Caco-2 (cell line): ENCODE results near the gene SNN. TPM values are rescaled to one million over a fixed set of nuclear protein-coding genes. Genes with fewer than 3 reads are reported as not detected.

ENCODE experiments used
- BruUV-seq: library from RNA; stranded (reverse); fragments of 400-500 nt; replicated peaks from 2 replicates; lab custom pipeline; 2021; lab: Mats Ljungman, UMichigan
- CTCF ChIA-PET: fragments of 300-600 bp; sonication (Branson Sonifier 250); formaldehyde crosslinking; loops from one replicate; lab custom pipeline; 2022; ENCODE audit warnings: antibody characterized with exemption; lab: Charles Lee
- POLR2A ChIA-PET: fragments of 300-600 bp; sonication (Branson Sonifier 250); formaldehyde crosslinking; loops from one replicate; lab custom pipeline; 2022; ENCODE audit warnings: antibody characterized with exemption; lab: Charles Lee
- DNase-seq, 2 experiments: peaks; one replicate each; pipeline versions ENCODE4 v3.0.0 to v3.0.0-alpha.2; 2020 to 2022
- H3K27me3 ChIP-seq: replicated peaks from 2 replicates; pipeline ENCODE4 v1.6.0; 2011; ENCODE audit warnings: low read length; ENCODE audit not compliant: control insufficient read depth, insufficient read depth
- H3K36me3 ChIP-seq: 2 replicates; pipeline ENCODE4 v1.5.1; 2011; ENCODE audit warnings: low read length; ENCODE audit not compliant: control insufficient read depth, insufficient read depth
- H3K4me1 ChIP-seq: fragments of 250-450 bp; sonication (Bioruptor Pico); 2 replicates; pipeline ENCODE4 v1.5.1; 2020; ENCODE audit warnings: mild to moderate bottlenecking
- H3K4me3 ChIP-seq: 2 replicates; pipeline ENCODE4 v1.5.1; 2011; ENCODE audit warnings: low read depth, mild to moderate bottlenecking, control low read depth, low read length
- H3K9me3 ChIP-seq: fragments of 250-450 bp; sonication (Bioruptor Pico); 2 replicates; pipeline ENCODE4 v1.5.1; 2020; ENCODE audit warnings: mild to moderate bottlenecking, moderate library complexity
- H3K27ac Mint-ChIP-seq: one replicate; pipeline ENCODE4 v1.8.0; 2022; ENCODE audit warnings: mixed read lengths; ENCODE audit not compliant: unreplicated experiment
- H3K27me3 Mint-ChIP-seq: one replicate; pipeline ENCODE4 v1.8.0; 2022; ENCODE audit warnings: mixed read lengths; ENCODE audit not compliant: insufficient read depth, unreplicated experiment
- H3K36me3 Mint-ChIP-seq: one replicate; pipeline ENCODE4 v1.8.0; 2022; ENCODE audit warnings: mild to moderate bottlenecking, mixed read lengths; ENCODE audit not compliant: insufficient read depth, unreplicated experiment
- H3K4me1 Mint-ChIP-seq: one replicate; pipeline ENCODE4 v1.8.0; 2022; ENCODE audit warnings: low read depth, mixed read lengths; ENCODE audit not compliant: unreplicated experiment
- H3K4me3 Mint-ChIP-seq: one replicate; pipeline ENCODE4 v1.8.0; 2022; ENCODE audit warnings: mild to moderate bottlenecking, moderate library complexity, mixed read lengths; ENCODE audit not compliant: unreplicated experiment
- H3K9me3 Mint-ChIP-seq: one replicate; pipeline ENCODE4 v1.8.0; 2022; ENCODE audit warnings: mixed read lengths; ENCODE audit not compliant: unreplicated experiment
- intact Hi-C: fragments of 100-400 bp; cut with micrococcal nuclease; formaldehyde crosslinking; loops from one replicate; pipeline ENCODE4 v1.10.0; 2022; ENCODE audit not compliant: unreplicated experiment
- total RNA-seq: library from RNA; stranded (reverse); gene quantifications from 2 replicates; pipeline ENCODE4 v1.2.3, GENCODE V29; 2022
- TF ChIP-seq, protein P1 (sequence below), 2 experiments: fragments of 200-600 bp in 1 of 2; IDR thresholded peaks; 1 replicate in 1 of 2; 2 replicates in 1 of 2; pipeline versions ENCODE4 v1.5.1 to v1.8.0; 2011 to 2022; ENCODE audit warnings: antibody characterized with exemption in 1 of 2, control low read depth in 1 of 2, inconsistent platforms in 1 of 2, low read depth in 1 of 2, low read length in 1 of 2, mild to moderate bottlenecking in 1 of 2, moderate library complexity in 1 of 2; ENCODE audit not compliant: insufficient read depth in 1 of 2, severe bottlenecking in 1 of 2, unreplicated experiment in 1 of 2

SNN gene
- total RNA-seq, 1 experiment from 2014 or later, result 12.8 TPM

- no peaks in the 10 kb centered on the region for H3K9me3 Mint-ChIP-seq
- no peak for DNase-seq
- Histone ChIP-seq H3K27me3 (no peaks in the 10 kb centered on the region), H3K9me3 (no peaks in the 10 kb centered on the region), H3K4me3 (no peak overlapping the region), H3K4me1 (no peaks in the 10 kb centered on the region), H3K36me3 (no peaks in the 10 kb centered on the region; the same call in 1 of the 2 replicates)
- no peaks in the 10 kb centered on the region for H3K27me3 Mint-ChIP-seq
- peaks cover 52% of the 10 kb centered on the region for H3K36me3 Mint-ChIP-seq
- TF ChIP-seq, protein P1, sequence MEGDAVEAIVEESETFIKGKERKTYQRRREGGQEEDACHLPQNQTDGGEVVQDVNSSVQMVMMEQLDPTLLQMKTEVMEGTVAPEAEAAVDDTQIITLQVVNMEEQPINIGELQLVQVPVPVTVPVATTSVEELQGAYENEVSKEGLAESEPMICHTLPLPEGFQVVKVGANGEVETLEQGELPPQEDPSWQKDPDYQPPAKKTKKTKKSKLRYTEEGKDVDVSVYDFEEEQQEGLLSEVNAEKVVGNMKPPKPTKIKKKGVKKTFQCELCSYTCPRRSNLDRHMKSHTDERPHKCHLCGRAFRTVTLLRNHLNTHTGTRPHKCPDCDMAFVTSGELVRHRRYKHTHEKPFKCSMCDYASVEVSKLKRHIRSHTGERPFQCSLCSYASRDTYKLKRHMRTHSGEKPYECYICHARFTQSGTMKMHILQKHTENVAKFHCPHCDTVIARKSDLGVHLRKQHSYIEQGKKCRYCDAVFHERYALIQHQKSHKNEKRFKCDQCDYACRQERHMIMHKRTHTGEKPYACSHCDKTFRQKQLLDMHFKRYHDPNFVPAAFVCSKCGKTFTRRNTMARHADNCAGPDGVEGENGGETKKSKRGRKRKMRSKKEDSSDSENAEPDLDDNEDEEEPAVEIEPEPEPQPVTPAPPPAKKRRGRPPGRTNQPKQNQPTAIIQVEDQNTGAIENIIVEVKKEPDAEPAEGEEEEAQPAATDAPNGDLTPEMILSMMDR (IDR thresholded peaks at IDR 0.05; ENCODE audit: insufficient read depth in 1 of 2, low read depth in 1 of 2, low read length in 1 of 2, severe bottlenecking in 1 of 2, unreplicated experiment in 1 of 2), result no peak
- no TSS peak for BruUV-seq
- H3K27ac Mint-ChIP-seq, result no peak overlapping the region
- H3K4me3 Mint-ChIP-seq, result no peak overlapping the region
- ChIA-PET POLR2A (interaction anchor here (0.6 kb wide), 1 partner anchor 77 kb away, joined by 3 read pairs; the partner anchor contains the start of gene ZC3H7A), CTCF (no interaction called here)
- intact Hi-C loops, result no loop called here
- peaks cover 13% of the 10 kb centered on the region for H3K4me1 Mint-ChIP-seq
Measured at GRCh38 chr16:11719762-11720161, 51.5 kb downstream of the SNN start.

DNA sequence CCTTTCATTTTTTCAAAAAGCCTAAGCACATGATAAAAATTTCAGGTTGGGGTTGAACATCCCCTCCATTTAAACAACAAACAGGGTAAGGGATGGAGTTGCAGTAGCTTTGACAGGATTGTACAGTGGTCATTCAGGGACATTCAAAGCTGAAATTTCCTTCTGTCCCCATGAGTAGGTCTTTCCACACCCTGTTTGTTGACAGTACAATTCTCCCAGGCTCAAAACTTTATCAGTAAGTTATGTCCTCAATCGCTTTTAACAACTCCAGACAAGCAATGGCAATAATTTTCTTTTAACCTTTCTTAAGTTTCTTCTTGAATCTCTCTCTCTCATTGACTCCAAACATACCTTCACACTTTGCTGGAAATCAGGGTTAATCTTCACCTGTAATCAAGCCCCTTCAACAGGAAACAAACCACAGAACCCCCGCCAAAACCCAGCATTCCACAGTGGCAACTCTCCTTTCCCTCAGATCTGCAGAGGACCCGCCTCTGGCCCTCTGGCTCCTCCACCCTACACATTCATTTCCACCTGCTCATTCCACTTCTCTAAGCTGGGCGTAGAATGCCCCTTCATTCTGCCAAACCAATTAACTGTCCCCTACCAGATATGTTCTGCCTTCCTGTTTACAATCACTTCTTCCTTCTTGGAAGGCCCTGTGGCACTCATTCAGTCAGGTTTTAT is 53.7 kb downstream of the SNN start:
- Mint-ChIP-seq H3K27ac (no peak overlapping the region), H3K36me3 (peaks cover 53% of the 10 kb centered on the region), H3K9me3 (no peaks in the 10 kb centered on the region), H3K4me1 (peaks cover 13% of the 10 kb centered on the region), H3K27me3 (no peaks in the 10 kb centered on the region), H3K4me3 (no peak overlapping the region)
- intact Hi-C loops, result no loop called here
- BruUV-seq, result no TSS peak
- Histone ChIP-seq H3K9me3 (no peaks in the 10 kb centered on the region), H3K36me3 (peaks cover 2% of the 10 kb centered on the region; the same call in 1 of the 2 replicates), H3K27me3 (no peaks in the 10 kb centered on the region), H3K4me1 (no peaks in the 10 kb centered on the region), H3K4me3 (no peak overlapping the region)
- DNase-seq, result no peak
- POLR2A ChIA-PET, result no interaction called here
- TF ChIP-seq, protein P1 (IDR thresholded peaks at IDR 0.05; ENCODE audit: insufficient read depth in 1 of 2, low read depth in 1 of 2, low read length in 1 of 2, severe bottlenecking in 1 of 2, unreplicated experiment in 1 of 2), result no peak
- CTCF ChIA-PET, result no interaction called here

GRCh38 chr16:11722468-11722808 is 54.2 kb downstream of the SNN start:
- Histone ChIP-seq H3K4me3 (no peak overlapping the region), H3K9me3 (no peaks in the 10 kb centered on the region), H3K4me1 (no peaks in the 10 kb centered on the region), H3K36me3 (peaks cover 2% of the 10 kb centered on the region; the same call in 1 of the 2 replicates), H3K27me3 (no peaks in the 10 kb centered on the region)
- Mint-ChIP-seq H3K36me3 (peaks cover 52% of the 10 kb centered on the region), H3K27me3 (no peaks in the 10 kb centered on the region), H3K4me1 (peaks cover 13% of the 10 kb centered on the region), H3K4me3 (no peak overlapping the region), H3K9me3 (no peaks in the 10 kb centered on the region), H3K27ac (no peak overlapping the region)
- BruUV-seq, result no TSS peak
- no peak for DNase-seq
- TF ChIP-seq, protein P1 (IDR thresholded peaks at IDR 0.05; ENCODE audit: insufficient read depth in 1 of 2, low read depth in 1 of 2, low read length in 1 of 2, severe bottlenecking in 1 of 2, unreplicated experiment in 1 of 2), result no peak
- intact Hi-C loops, result no loop called here
- ChIA-PET POLR2A (no interaction called here), CTCF (no interaction called here)
